Liver (tissue), 9 donors: ENCODE results near the gene SH3TC2. TPM values are rescaled to one million over a fixed set of nuclear protein-coding genes. Genes with fewer than 3 reads are reported as not detected.

Experiments used
- DNase-seq: peaks from one replicate; pipeline ENCODE4 v3.0.0-alpha.2; 2017; ENCODE audit warnings: low spot score
- H3K27ac ChIP-seq, 2 donors: one replicate each; pipeline ENCODE4 v1.7.0; 2013; ENCODE audit warnings: inconsistent platforms in 2 of 2, low read length in 2 of 2, control low read depth in 1 of 2, low read depth in 1 of 2, mild to moderate bottlenecking in 1 of 2
- H3K27me3 ChIP-seq, 4 donors: one replicate each; pipeline versions ENCODE4 v1.6.1 to v1.7.0; 2013; ENCODE audit warnings: low read length in 3 of 4, inconsistent platforms in 1 of 4, mild to moderate bottlenecking in 1 of 4, moderate library complexity in 1 of 4; ENCODE audit not compliant: control insufficient read depth in 4 of 4, insufficient read depth in 4 of 4
- H3K36me3 ChIP-seq, 4 donors: one replicate each; pipeline versions ENCODE4 v1.6.1 to v1.7.0; 2013; ENCODE audit warnings: low read length in 3 of 4, mild to moderate bottlenecking in 3 of 4, low read depth in 1 of 4, moderate library complexity in 1 of 4; ENCODE audit not compliant: control insufficient read depth in 4 of 4, insufficient read depth in 3 of 4
- H3K4me1 ChIP-seq, 4 donors: one replicate each; pipeline versions ENCODE4 v1.6.1 to v1.7.0; 2013; ENCODE audit warnings: low read length in 3 of 4, mild to moderate bottlenecking in 3 of 4, moderate library complexity in 1 of 4; ENCODE audit not compliant: control insufficient read depth in 4 of 4, insufficient read depth in 4 of 4
- H3K4me3 ChIP-seq, 3 donors: one replicate each; pipeline versions ENCODE4 v1.6.1 to v1.7.0; 2013; ENCODE audit warnings: low read length in 3 of 3, control low read depth in 1 of 3, low read depth in 1 of 3, mild to moderate bottlenecking in 1 of 3
- H3K9ac ChIP-seq, 2 donors: one replicate each; pipeline ENCODE4 v1.7.0; 2013; ENCODE audit warnings: low read length in 2 of 2, mild to moderate bottlenecking in 2 of 2, moderate library complexity in 2 of 2, control low read depth in 1 of 2, low read depth in 1 of 2
- H3K9me3 ChIP-seq, 4 donors: one replicate each; pipeline versions ENCODE4 v1.6.1 to v1.7.0; 2013; ENCODE audit warnings: low read length in 3 of 4; ENCODE audit not compliant: control insufficient read depth in 4 of 4
- ATF3 ChIP-seq: IDR thresholded peaks from 2 replicates; pipeline ENCODE4 v1.6.1; 2016; ENCODE audit warnings: antibody characterized with exemption
- CTCF ChIP-seq: fragments of 150-350 bp; IDR thresholded peaks from 2 replicates; pipeline ENCODE4 v1.5.1; 2017; ENCODE audit warnings: improper control_type of control experiment, low read depth, low read length; ENCODE audit not compliant: missing input control
- EGR1 ChIP-seq, 2 donors: IDR thresholded peaks; 2 replicates each; pipeline ENCODE4 v1.6.1; 2016 to 2018; ENCODE audit warnings: antibody characterized with exemption in 2 of 2, low read depth in 2 of 2
- FOXA1 ChIP-seq: IDR thresholded peaks from 2 replicates; pipeline ENCODE4 v1.6.1; 2016; ENCODE audit warnings: antibody characterized with exemption
- FOXA2 ChIP-seq: IDR thresholded peaks from 2 replicates; pipeline ENCODE4 v1.6.1; 2016; ENCODE audit warnings: antibody characterized with exemption
- GABPA ChIP-seq, 2 donors: IDR thresholded peaks in 1 of 2; conservative IDR thresholded peaks in 1 of 2; 2 replicates each; pipeline ENCODE4 v1.6.1; 2016; ENCODE audit warnings: antibody characterized with exemption in 2 of 2, mild to moderate bottlenecking in 1 of 2, moderate library complexity in 1 of 2
- HNF4A ChIP-seq, 2 donors: conservative IDR thresholded peaks; 2 replicates each; pipeline ENCODE4 v1.6.1; 2016; ENCODE audit warnings: antibody characterized with exemption in 2 of 2, mild to moderate bottlenecking in 2 of 2
- HNF4G ChIP-seq: IDR thresholded peaks from 2 replicates; pipeline ENCODE4 v1.6.1; 2016; ENCODE audit warnings: antibody characterized with exemption
- JUND ChIP-seq, 2 donors: IDR thresholded peaks; 2 replicates each; pipeline ENCODE4 v1.6.1; 2016; ENCODE audit warnings: antibody characterized with exemption in 2 of 2
- NR2F2 ChIP-seq: IDR thresholded peaks from 2 replicates; pipeline ENCODE4 v1.6.1; 2016; ENCODE audit warnings: antibody characterized with exemption
- RAD21 ChIP-seq, 2 donors: IDR thresholded peaks; 2 replicates each; pipeline ENCODE4 v1.6.1; 2016; ENCODE audit warnings: antibody characterized with exemption in 2 of 2, mild to moderate bottlenecking in 2 of 2
- RXRA ChIP-seq, 2 donors: IDR thresholded peaks; 2 replicates each; pipeline ENCODE4 v1.6.1; 2017 to 2018; ENCODE audit warnings: antibody characterized with exemption in 2 of 2, mild to moderate bottlenecking in 1 of 2
- SP1 ChIP-seq: IDR thresholded peaks from 2 replicates; pipeline ENCODE4 v1.6.1; 2018; ENCODE audit warnings: antibody characterized with exemption, mild to moderate bottlenecking
- TAF1 ChIP-seq: conservative IDR thresholded peaks from 2 replicates; pipeline ENCODE4 v1.6.1; 2016; ENCODE audit warnings: antibody characterized with exemption, mild to moderate bottlenecking
- YY1 ChIP-seq: IDR thresholded peaks from 2 replicates; pipeline ENCODE4 v1.6.1; 2016; ENCODE audit warnings: antibody characterized with exemption, mild to moderate bottlenecking
- WGBS: extraction: QIAGEN DNeasy Blood & Tissue Kit; methylation state at CpG from one replicate; pipeline ENCODE4 v1.1.7; 2013; 5-methylcytosine and 5-hydroxymethylcytosine counted together
- polyA plus RNA-seq, 2 donors: library from polyadenylated mRNA; stranded (reverse) in 1 of 2; unstranded in 1 of 2; fragments of 200-250 nt in 1 of 2; fragments of >200 nt in 1 of 2; fragmentation: Nextera tagmentation in 1 of 2; extraction: Ambion mirVana in 1 of 2; gene quantifications; one replicate each; pipeline versions ENCODE4 v1.2.1 to v1.2.3, GENCODE V29; 2013 to 2015
- total RNA-seq, 2 donors: library from RNA; depleted of rRNA; stranded (reverse); fragments of >200 nt; gene quantifications; one replicate each; pipeline ENCODE4 v1.2.3, GENCODE V29; 2014
- TF ChIP-seq, protein P1 (sequence below): IDR thresholded peaks from 2 replicates; pipeline ENCODE4 v1.6.1; 2016; ENCODE audit warnings: antibody characterized with exemption
- TF ChIP-seq, protein P2 (sequence below): IDR thresholded peaks from 2 replicates; pipeline ENCODE4 v1.6.1; 2016; ENCODE audit warnings: antibody characterized with exemption, mild to moderate bottlenecking
- TF ChIP-seq, protein P3 (sequence below): IDR thresholded peaks from 2 replicates; pipeline ENCODE4 v1.6.1; 2016; ENCODE audit warnings: antibody characterized with exemption
- donor health status: healthy.
- donor health status: healthy.
- donor health status: healthy.
- donor health status: healthy.
- donor health status: healthy.

Gene SH3TC2
- total and polyA plus RNA-seq, 4 donors = 0.31 to 6.2 (median 0.57) TPM

DNA sequence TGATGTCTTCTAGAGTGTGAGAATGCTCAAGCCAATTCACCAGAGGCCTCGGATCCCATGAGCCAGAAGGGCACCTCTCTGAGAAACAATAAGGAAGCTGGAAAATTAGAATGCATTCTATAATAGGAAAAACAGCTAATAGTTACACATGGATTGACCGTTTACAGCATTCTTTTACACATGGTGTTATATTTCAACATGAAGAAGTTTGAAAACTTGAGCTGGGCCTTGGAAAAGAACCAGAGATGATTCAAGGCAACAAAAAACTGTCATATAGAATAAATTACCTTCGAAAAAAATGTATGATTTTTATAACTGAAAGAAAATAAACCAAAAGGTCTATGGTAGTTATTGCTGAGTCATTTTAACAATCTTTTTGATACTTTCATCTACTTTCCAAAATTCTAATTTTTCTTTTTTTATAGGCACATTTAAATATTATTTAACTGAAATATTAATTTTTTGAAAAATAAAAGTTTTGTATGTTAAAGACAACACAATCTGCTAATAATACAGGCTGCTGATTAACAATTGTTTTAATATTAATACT lies 6.2 kb downstream of the SH3TC2 start:
- no peak overlapping the region for H3K9ac ChIP-seq
- no peak overlapping the region for H3K27ac ChIP-seq
- H3K27me3 ChIP-seq = no peaks in the 10 kb centered on the region
- H3K9me3 ChIP-seq = peaks cover 0 to 2% (median 0%) of the 10 kb centered on the region in 4 donors
- TF ChIP-seq RXRA (IDR thresholded peaks at IDR 0.05) (no peak), ATF3 (no peak), NR2F2 (no peak), RAD21 (IDR thresholded peaks at IDR 0.05) (no peak), GABPA (IDR thresholded peaks at IDR 0.05 in 1 of 2, conservative IDR thresholded peaks at IDR 0.05 in 1 of 2) (no peak), SP1 (no peak), CTCF (no peak), JUND (IDR thresholded peaks at IDR 0.05) (no peak), EGR1 (IDR thresholded peaks at IDR 0.05; ENCODE audit: low read depth in 2 of 2) (no peak), YY1 (no peak), TAF1 (no peak), FOXA1 (no peak), FOXA2 (no peak), HNF4G (no peak), HNF4A (conservative IDR thresholded peaks at IDR 0.05) (no peak)
- TF ChIP-seq, protein P1, sequence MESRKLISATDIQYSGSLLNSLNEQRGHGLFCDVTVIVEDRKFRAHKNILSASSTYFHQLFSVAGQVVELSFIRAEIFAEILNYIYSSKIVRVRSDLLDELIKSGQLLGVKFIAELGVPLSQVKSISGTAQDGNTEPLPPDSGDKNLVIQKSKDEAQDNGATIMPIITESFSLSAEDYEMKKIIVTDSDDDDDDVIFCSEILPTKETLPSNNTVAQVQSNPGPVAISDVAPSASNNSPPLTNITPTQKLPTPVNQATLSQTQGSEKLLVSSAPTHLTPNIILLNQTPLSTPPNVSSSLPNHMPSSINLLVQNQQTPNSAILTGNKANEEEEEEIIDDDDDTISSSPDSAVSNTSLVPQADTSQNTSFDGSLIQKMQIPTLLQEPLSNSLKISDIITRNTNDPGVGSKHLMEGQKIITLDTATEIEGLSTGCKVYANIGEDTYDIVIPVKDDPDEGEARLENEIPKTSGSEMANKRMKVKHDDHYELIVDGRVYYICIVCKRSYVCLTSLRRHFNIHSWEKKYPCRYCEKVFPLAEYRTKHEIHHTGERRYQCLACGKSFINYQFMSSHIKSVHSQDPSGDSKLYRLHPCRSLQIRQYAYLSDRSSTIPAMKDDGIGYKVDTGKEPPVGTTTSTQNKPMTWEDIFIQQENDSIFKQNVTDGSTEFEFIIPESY = no peak
- TF ChIP-seq, protein P2, sequence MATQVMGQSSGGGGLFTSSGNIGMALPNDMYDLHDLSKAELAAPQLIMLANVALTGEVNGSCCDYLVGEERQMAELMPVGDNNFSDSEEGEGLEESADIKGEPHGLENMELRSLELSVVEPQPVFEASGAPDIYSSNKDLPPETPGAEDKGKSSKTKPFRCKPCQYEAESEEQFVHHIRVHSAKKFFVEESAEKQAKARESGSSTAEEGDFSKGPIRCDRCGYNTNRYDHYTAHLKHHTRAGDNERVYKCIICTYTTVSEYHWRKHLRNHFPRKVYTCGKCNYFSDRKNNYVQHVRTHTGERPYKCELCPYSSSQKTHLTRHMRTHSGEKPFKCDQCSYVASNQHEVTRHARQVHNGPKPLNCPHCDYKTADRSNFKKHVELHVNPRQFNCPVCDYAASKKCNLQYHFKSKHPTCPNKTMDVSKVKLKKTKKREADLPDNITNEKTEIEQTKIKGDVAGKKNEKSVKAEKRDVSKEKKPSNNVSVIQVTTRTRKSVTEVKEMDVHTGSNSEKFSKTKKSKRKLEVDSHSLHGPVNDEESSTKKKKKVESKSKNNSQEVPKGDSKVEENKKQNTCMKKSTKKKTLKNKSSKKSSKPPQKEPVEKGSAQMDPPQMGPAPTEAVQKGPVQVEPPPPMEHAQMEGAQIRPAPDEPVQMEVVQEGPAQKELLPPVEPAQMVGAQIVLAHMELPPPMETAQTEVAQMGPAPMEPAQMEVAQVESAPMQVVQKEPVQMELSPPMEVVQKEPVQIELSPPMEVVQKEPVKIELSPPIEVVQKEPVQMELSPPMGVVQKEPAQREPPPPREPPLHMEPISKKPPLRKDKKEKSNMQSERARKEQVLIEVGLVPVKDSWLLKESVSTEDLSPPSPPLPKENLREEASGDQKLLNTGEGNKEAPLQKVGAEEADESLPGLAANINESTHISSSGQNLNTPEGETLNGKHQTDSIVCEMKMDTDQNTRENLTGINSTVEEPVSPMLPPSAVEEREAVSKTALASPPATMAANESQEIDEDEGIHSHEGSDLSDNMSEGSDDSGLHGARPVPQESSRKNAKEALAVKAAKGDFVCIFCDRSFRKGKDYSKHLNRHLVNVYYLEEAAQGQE = no peak
- TF ChIP-seq, protein P3, sequence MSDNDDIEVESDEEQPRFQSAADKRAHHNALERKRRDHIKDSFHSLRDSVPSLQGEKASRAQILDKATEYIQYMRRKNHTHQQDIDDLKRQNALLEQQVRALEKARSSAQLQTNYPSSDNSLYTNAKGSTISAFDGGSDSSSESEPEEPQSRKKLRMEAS = no peak
- H3K4me3 ChIP-seq = no peak overlapping the region
- H3K4me1 ChIP-seq = no peaks in the 10 kb centered on the region
- H3K36me3 ChIP-seq = no peaks in the 10 kb centered on the region
- 79% methylated on average over 3 of the region's 3 CpGs for WGBS
- no peak for DNase-seq
